Neural progenitor cell (in vitro differentiated cells): ENCODE results near the gene PIGQ. TPM values are rescaled to one million over a fixed set of nuclear protein-coding genes. Genes with fewer than 3 reads are reported as not detected.

ENCODE experiments used
- DNase-seq: peaks from one replicate; pipeline ENCODE4 v3.0.0-alpha.2; 2016; ENCODE audit warnings: low spot score
- H2AFZ ChIP-seq: fragments of 200-600 bp; sonication (generic); replicated peaks from 2 replicates; pipeline ENCODE4 v1.6.1; 2016; ENCODE audit warnings: antibody characterized with exemption
- H3F3A ChIP-seq: fragments of 200-600 bp; sonication (generic); 2 replicates; pipeline ENCODE4 v1.6.1; 2016; ENCODE audit warnings: antibody characterized with exemption, low read depth
- H3K27ac ChIP-seq: fragments of 200-600 bp; sonication (generic); 2 replicates; pipeline ENCODE4 v1.5.1; 2016; ENCODE audit warnings: mild to moderate bottlenecking
- H3K27me3 ChIP-seq: fragments of 200-600 bp; sonication (generic); 2 replicates; pipeline ENCODE4 v1.6.1; 2016; ENCODE audit warnings: mild to moderate bottlenecking, moderate library complexity
- H3K36me3 ChIP-seq: fragments of 200-600 bp; sonication (generic); 2 replicates; pipeline ENCODE4 v1.5.1; 2016
- H3K4me1 ChIP-seq: fragments of 200-600 bp; sonication (generic); 2 replicates; pipeline ENCODE4 v1.6.1; 2016; ENCODE audit warnings: mixed run types
- H3K4me2 ChIP-seq: fragments of 200-600 bp; sonication (generic); 2 replicates; pipeline ENCODE4 v1.6.1; 2016
- H3K4me3 ChIP-seq: fragments of 200-600 bp; sonication (generic); 2 replicates; pipeline ENCODE4 v1.5.1; 2016
- H3K79me2 ChIP-seq: fragments of 200-600 bp; sonication (generic); 2 replicates; pipeline ENCODE4 v1.6.1; 2016; ENCODE audit warnings: low read depth
- H3K9ac ChIP-seq: fragments of 200-600 bp; sonication (generic); 2 replicates; pipeline ENCODE4 v1.6.1; 2016
- H3K9me3 ChIP-seq: fragments of 200-600 bp; sonication (generic); 2 replicates; pipeline ENCODE4 v1.5.1; 2016; ENCODE audit warnings: low read depth
- H4K20me1 ChIP-seq: fragments of 200-600 bp; sonication (generic); 2 replicates; pipeline ENCODE4 v1.6.1; 2016; ENCODE audit warnings: low read depth
- H3K27ac Mint-ChIP-seq: 3 replicates; pipeline ENCODE4 v1.8.0; 2021; ENCODE audit warnings: mixed read lengths
- H3K27me3 Mint-ChIP-seq: 2 replicates; pipeline ENCODE4 v1.8.0; 2022; ENCODE audit warnings: low read depth, mild to moderate bottlenecking, inconsistent platforms, moderate library complexity, mixed read lengths; ENCODE audit not compliant: insufficient read depth
- H3K36me3 Mint-ChIP-seq: 3 replicates; pipeline ENCODE4 v1.8.0; 2021; ENCODE audit warnings: mixed read lengths
- H3K4me1 Mint-ChIP-seq: 3 replicates; pipeline ENCODE4 v1.8.0; 2021; ENCODE audit warnings: mixed read lengths
- H3K4me3 Mint-ChIP-seq: 3 replicates; pipeline ENCODE4 v1.8.0; 2021; ENCODE audit warnings: mild to moderate bottlenecking, moderate library complexity, mixed read lengths
- H3K9me3 Mint-ChIP-seq: 3 replicates; pipeline ENCODE4 v1.8.0; 2020; ENCODE audit warnings: mixed read lengths
- EZH2 ChIP-seq: fragments of 200-600 bp; sonication (generic); IDR thresholded peaks from 2 replicates; pipeline ENCODE4 v1.6.1; 2017; ENCODE audit warnings: antibody characterized with exemption, mild to moderate bottlenecking, moderate library complexity
- EZH2phosphoT487 ChIP-seq: fragments of 200-600 bp; sonication (generic); IDR thresholded peaks from 2 replicates; pipeline ENCODE4 v1.6.1; 2017; ENCODE audit warnings: antibody characterized with exemption
- total RNA-seq: library from RNA; depleted of rRNA; stranded (reverse); fragments of >200 nt; gene quantifications from 2 replicates; pipeline ENCODE4 v1.2.3, GENCODE V29; 2015; ENCODE audit warnings: low replicate concordance
- TF ChIP-seq, protein P1 (sequence below): fragments of 200-600 bp; sonication (generic); IDR thresholded peaks from 2 replicates; pipeline ENCODE4 v1.5.1; 2017; ENCODE audit warnings: antibody characterized with exemption, mild to moderate bottlenecking

Gene PIGQ
- total RNA-seq, 1 donor from 2014 or later, result 16.1 TPM

DNA sequence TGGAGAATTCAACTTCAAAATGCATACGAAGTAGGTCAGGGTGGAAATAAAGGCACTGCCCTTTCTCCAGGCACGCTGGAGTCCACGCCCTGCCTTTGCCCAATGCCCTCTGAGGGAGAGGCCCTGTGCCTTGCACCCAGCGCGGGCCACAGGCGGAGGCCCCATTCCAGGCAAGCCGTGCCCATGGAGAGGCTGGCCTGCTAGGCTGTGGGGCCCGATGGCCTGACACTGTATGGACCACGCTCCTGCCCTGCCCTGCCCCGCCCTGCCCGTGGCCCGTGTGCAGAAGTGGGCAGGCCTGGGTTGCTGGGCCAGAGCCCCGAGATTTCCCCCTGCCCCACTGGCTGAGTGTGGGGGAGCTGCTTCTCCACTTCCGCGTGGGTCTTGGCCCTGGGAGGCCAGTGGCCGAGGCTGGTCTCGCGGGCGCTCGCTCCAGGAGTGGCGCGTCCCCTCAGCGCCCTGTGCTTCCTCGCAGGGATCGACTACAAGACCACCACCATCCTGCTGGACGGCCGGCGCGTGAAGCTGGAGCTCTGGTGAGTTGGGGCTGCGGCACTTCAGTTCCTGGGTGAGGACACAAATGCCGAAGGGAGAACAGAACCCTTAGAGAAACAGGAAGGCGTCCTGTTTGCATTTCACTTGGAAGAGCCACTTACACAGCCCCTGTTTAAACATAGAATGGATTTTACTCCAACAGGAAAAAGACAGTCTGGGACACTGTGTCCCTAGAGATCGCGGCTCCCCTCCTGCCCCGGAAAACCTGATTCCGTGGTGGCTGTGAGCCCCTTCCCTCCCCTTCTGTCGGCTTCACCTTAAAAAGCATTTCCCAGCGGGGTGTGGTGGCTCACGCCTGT lies 47.2 kb downstream of the PIGQ start:
- no peak for TF ChIP-seq EZH2phosphoT487
- TF ChIP-seq, protein P1, sequence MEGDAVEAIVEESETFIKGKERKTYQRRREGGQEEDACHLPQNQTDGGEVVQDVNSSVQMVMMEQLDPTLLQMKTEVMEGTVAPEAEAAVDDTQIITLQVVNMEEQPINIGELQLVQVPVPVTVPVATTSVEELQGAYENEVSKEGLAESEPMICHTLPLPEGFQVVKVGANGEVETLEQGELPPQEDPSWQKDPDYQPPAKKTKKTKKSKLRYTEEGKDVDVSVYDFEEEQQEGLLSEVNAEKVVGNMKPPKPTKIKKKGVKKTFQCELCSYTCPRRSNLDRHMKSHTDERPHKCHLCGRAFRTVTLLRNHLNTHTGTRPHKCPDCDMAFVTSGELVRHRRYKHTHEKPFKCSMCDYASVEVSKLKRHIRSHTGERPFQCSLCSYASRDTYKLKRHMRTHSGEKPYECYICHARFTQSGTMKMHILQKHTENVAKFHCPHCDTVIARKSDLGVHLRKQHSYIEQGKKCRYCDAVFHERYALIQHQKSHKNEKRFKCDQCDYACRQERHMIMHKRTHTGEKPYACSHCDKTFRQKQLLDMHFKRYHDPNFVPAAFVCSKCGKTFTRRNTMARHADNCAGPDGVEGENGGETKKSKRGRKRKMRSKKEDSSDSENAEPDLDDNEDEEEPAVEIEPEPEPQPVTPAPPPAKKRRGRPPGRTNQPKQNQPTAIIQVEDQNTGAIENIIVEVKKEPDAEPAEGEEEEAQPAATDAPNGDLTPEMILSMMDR, result no peak
- no peak for TF ChIP-seq EZH2
- peaks cover 1% of the 10 kb centered on the region for H3F3A ChIP-seq
- no peak overlapping the region for H2AFZ ChIP-seq
- Mint-ChIP-seq H3K36me3 (peaks cover 16% of the 10 kb centered on the region), H3K27me3 (peaks cover 13% of the 10 kb centered on the region), H3K4me1 (peaks cover 14% of the 10 kb centered on the region), H3K27ac (no peak overlapping the region), H3K9me3 (peaks cover 9% of the 10 kb centered on the region), H3K4me3 (no peak overlapping the region)
- H3K4me2 ChIP-seq, result no peak overlapping the region
- no peak overlapping the region for H3K9ac ChIP-seq
- no peak overlapping the region for H3K27ac ChIP-seq
- H3K27me3 ChIP-seq, result no peaks in the 10 kb centered on the region
- H3K4me1 ChIP-seq, result no peaks in the 10 kb centered on the region
- no peaks in the 10 kb centered on the region for H3K79me2 ChIP-seq
- H3K36me3 ChIP-seq, result no peaks in the 10 kb centered on the region
- H3K4me3 ChIP-seq, result no peak overlapping the region
- H3K9me3 ChIP-seq, result no peaks in the 10 kb centered on the region
- peaks cover 11% of the 10 kb centered on the region for H4K20me1 ChIP-seq
- no peak for DNase-seq

DNA sequence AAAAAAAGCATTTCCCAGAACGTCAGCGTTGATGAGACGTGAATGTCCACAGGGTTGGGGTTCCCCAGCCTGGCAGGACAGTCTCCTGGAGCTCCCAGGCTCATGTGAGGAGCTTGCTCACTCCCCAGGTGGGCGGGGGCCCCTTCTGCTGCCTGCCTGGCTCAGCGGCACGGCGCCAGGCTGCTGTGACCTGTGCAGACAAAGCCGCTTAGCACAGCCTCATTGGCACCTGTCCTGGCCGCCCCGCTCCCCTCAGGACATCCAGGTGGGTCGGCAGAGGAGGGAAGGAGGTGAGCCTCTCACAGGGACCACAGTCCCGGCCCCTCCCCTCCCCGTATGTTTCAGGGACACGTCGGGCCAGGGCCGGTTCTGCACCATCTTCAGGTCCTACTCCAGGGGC lies 48.1 kb downstream of the PIGQ start:
- Histone ChIP-seq H4K20me1 (peaks cover 13% of the 10 kb centered on the region), H3K9ac (no peak overlapping the region), H3K27ac (no peak overlapping the region), H3K36me3 (no peaks in the 10 kb centered on the region), H3K4me2 (no peak overlapping the region), H3K27me3 (no peaks in the 10 kb centered on the region), H3K4me1 (no peaks in the 10 kb centered on the region), H3K4me3 (no peak overlapping the region), H3K79me2 (no peaks in the 10 kb centered on the region), H3F3A (peaks cover 5% of the 10 kb centered on the region), H3K9me3 (no peaks in the 10 kb centered on the region), H2AFZ (no peak overlapping the region)
- TF ChIP-seq EZH2, result no peak
- TF ChIP-seq, protein P1, result no peak
- no peak for TF ChIP-seq EZH2phosphoT487
- Mint-ChIP-seq H3K4me1 (peaks cover 15% of the 10 kb centered on the region), H3K4me3 (no peak overlapping the region), H3K9me3 (peaks cover 9% of the 10 kb centered on the region), H3K27ac (no peak overlapping the region), H3K27me3 (peaks cover 13% of the 10 kb centered on the region), H3K36me3 (peaks cover 16% of the 10 kb centered on the region)
- no peak for DNase-seq

DNA sequence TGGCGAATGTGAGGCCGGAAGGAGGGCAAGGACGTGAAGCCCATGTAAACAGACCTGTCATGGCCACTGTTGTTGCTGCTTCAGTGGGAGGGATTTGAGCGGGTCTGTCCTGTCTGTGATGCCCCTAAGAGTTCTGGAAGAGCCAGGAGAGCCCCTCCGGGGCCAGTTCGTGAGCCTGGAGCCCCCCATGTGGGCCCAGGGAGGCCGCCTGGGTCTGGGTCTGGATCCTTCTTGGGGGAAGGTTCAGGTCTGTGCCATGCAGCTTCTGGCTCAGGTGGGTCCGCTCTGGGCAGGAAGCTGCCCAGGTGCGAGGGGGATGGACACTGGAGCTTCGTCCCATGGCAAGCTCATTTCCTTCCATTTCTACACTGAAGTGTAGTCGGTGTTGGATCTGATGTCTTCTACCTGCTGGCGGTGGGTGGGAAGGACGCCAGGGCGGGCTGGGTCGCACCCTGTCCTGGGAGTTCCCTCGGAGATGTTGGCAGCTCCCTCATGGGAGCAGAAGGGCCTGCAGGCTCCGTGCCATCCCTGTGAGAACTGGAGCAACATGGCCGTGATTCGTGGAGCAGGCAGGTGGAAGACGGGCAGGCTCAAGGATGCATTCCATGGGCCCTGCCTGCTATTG lies 49.8 kb downstream of the PIGQ start:
- H3K4me3 Mint-ChIP-seq, result no peak overlapping the region
- Histone ChIP-seq H3K4me1 (no peaks in the 10 kb centered on the region), H3K79me2 (no peaks in the 10 kb centered on the region), H3K4me2 (no peak overlapping the region), H3K4me3 (no peak overlapping the region), H3K27me3 (no peaks in the 10 kb centered on the region), H2AFZ (no peak overlapping the region), H3K9ac (no peak overlapping the region), H3K27ac (no peak overlapping the region), H3K9me3 (no peaks in the 10 kb centered on the region), H4K20me1 (peaks cover 13% of the 10 kb centered on the region), H3F3A (peaks cover 5% of the 10 kb centered on the region), H3K36me3 (no peaks in the 10 kb centered on the region)
- TF ChIP-seq EZH2 (no peak), EZH2phosphoT487 (no peak)
- TF ChIP-seq, protein P1, result no peak
- DNase-seq, result no peak
- H3K27me3 Mint-ChIP-seq, result peaks cover 7% of the 10 kb centered on the region
- H3K36me3 Mint-ChIP-seq, result peaks cover 8% of the 10 kb centered on the region
- no peaks in the 10 kb centered on the region for H3K9me3 Mint-ChIP-seq
- H3K4me1 Mint-ChIP-seq, result peaks cover 21% of the 10 kb centered on the region
- H3K27ac Mint-ChIP-seq, result no peak overlapping the region
